ENCODE data around the gene FKBP8.

The FKBP8 gene

DNA sequence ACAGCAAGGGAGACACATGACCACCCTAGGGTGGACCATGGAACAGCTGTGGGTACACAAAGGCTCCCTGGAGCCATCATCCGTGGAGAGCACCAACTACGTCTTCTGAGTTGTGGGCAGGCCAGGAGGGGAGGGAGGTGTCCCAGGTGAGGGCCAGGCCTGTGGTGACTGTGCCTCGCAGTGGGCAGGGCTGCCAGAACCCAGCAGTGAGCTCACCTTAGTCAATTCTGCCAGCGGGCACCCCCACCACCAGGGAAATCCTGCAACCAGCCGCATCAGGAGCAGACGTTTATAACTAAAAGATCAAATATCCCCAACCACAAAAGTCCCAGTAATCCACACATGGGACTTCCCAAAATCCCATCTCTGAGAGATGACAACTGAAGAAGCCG lies 41.1 kb downstream of the FKBP8 start:
- DNase-seq (ENCODE audit: low spot score), result no peak

DNA sequence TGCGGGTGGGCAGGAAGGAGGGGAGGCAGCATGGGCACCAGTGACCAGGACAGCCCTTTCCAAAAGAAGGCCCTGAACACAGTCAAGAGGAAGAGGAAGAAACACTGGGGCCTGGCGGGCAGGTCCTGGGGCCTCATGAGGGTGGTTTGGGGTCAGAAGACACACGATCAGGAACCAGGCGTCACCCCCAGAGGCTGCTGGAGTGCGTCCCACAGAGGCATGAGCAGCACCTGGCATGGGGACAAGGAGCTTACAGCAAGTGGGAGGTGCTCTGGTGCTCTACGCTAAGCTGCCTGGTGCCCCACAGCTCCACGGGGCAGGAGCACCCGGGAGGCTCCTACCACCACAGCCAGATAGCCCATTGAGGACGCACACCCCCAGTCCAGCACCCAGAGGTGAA lies 41.5 kb downstream of the FKBP8 start:
- DNase-seq (ENCODE audit: low spot score), result no peak

DNA sequence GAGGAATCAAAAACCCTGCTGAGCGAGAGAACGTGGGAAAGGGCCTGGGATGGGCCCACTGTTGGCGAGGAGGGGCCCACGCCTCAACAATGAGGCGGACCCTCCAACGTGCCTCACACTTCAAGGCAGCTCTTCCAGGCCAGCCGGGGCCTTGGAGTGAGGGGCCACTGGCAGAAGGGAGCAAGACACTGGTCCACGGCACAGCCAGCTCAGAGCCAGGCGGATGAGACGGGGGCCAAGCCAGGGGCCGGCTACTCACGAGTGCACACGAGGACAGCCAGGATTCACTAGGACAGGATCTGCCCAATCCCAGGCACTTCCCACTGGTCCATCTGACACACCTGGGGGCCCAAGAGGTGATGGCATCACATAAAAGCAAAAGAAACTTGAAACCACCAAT lies 42.0 kb downstream of the FKBP8 start:
- DNase-seq (ENCODE audit: low spot score), result no peak

DNA sequence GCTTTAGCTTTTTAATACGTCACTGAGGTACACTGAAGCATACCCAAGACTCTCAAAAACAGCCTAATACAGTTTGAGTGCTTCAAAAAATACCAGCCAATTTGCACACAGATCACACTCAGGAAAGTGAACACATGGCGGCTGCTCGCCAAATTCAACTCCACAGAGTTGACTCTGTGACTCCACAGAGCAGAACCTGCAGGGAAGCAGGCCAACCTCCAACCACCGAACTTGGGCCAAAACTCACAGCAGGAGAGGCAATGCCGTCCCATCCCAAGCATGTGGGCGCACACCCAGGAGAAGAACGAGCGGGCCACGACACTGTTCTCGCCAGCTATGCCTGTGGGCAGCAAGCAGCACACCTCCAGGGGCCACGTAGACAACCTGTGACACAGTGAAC lies 42.6 kb downstream of the FKBP8 start:
- no peak for DNase-seq (ENCODE audit: low spot score)

DNA sequence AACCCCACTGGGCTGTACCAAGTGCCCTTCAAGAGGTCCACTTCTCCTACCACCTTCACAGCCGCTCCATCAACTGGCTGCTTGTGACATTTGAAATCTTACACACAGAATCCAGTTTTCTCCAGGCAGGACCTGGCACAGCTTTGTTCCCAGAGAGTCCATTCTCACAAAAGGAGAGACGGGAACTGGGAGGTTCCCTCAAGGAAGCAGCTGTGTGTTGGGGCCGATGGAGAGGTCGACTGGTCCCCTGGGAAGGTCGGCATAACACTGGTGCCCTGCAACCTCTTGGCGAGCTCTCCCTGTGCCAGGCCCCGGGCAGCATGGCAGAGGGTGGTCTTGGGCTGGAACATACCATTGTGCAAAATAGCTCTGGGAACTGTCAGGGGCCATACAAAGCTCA lies 43.0 kb downstream of the FKBP8 start:
- DNase-seq (ENCODE audit: low spot score), result no peak

DNA sequence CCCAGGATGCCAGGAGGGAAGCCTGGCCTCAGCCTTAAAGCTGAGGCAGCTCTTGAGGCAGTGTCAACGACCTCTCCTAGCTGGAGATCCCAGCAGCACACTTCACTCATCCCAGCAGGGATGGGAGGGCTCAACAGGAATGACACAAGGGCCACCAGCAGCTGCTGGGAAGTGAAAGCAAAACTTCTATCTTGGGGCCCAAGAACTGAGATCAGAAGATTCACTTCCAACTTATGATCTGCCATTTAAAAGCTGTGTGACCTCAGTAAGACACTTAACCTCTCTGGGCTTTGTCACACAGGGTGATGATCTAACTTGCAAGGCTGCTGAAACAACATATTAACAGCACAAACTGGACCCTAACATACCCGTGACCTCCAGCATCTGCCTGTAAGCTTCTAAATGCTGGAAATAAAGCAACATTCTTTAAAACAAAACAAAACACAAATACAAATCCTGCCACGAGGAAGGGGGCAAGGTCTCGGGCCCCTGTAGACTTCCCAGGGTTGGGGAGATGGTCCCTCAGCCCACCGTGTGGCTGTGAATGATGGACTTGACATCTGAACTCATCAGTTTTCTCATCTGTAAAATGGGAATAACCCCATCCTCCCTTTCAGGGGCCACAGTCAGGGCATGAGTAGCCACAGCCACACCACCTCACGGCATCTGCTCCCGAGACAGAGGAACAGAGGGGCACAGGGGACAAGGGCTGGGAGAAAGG lies 44.2 kb downstream of the FKBP8 start:
- no peak for DNase-seq (ENCODE audit: low spot score)

DNA sequence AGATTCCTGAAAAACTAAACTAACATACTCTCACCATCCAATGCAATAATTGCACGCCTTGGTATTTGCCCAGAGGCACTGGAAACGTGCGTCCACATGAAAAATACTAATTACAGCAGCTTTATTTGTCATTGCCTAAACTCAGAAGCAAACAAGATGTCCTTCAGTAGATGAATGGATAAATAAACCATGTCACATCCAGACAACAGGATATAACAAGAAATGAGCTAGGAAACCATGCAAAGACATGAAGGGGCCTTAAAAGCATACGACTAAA lies 46.5 kb downstream of the FKBP8 start:
- no peak for DNase-seq (ENCODE audit: low spot score)

DNA sequence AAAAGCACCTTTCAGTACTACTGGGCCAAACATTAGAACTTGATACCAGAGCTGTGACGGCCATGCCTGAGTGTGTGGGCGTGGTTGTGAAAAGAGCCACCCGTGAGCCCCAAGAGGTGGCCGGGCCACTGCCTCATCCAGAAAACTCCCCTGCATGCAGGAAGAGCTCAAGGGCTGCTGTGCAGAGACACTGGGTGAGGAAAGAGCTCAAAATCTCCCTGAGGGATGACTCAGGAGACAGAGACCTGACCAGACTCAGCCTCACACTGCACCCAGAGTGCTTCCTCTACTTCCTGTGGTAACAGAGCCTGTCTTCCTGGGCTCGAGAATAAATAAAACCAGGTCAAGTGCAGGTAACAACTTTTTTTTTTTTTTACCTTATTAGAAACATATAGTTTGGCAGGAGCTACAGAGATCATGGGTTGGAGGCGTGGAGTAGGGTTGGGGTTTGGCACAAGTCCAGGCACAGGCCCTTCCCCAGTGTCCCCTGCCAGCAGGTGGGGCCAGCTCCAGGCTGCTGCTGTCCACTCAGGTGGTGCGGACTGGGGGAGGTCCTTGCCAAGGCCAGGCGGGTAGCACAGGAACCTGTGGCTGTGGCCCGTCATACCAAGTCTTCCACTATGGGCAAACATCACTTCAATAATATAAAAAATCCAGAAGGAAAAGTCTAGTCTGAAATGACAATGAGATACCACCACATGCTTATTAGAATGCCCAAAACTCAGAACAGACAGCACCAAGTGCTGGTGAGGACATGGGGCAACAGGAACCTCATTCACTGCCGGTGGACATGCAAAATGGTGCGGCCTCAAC lies 47.0 kb downstream of the FKBP8 start:
- no peak for DNase-seq (ENCODE audit: low spot score)

DNA sequence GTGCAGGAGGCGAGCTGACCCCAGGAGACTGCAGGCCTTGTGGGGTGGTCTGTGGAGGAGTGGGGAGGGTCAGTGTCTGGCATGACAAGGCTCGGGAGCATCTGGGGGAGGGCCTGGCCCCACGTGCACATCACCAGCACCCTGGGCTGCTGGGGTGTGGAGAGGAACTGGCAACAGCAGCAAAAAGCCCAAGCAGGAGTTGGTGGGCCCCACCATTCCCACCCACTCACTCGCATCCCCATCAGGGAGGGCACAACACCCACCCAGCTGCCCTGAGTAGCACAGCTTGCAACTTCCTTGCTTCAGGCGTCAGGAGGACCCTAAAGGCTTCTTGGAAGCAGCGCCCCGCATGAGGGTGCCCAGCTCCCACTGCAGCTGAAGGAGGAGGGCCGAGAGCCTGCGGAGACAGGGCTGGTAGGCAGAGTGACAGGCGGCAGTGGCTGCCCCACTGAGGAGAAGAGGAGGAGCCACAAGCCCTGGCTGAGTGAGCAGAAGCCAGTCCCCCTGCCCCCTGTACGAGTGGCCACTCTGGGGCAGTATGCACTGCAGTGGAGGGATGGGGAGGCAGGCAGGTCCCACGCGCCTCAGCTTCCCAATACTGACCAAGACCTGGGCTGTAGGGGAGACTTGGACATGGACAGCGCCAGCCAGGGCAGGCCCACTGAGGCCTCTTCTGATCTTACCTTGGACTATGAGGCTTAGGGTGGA lies 48.0 kb downstream of the FKBP8 start:
- DNase-seq (ENCODE audit: low spot score), result peak; percentile 69

DNA sequence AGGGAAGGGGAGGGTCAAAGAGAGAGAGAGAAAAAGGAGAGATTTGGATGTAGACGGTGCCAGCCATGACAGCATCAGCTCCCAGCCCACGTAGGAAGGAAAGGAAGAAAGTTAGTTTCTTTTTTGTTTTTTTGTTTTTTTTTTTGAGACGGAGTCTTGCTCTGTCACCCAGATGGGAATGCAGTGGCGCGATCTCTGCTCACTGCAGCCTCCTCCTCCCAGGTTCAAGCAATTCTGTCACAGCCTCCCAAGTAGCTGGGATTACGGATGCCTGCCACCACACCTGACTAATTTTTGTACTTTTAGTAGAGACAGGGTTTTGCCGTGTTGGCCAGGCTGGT lies 49.1 kb downstream of the FKBP8 start:
- no peak for DNase-seq (ENCODE audit: low spot score)

DNA sequence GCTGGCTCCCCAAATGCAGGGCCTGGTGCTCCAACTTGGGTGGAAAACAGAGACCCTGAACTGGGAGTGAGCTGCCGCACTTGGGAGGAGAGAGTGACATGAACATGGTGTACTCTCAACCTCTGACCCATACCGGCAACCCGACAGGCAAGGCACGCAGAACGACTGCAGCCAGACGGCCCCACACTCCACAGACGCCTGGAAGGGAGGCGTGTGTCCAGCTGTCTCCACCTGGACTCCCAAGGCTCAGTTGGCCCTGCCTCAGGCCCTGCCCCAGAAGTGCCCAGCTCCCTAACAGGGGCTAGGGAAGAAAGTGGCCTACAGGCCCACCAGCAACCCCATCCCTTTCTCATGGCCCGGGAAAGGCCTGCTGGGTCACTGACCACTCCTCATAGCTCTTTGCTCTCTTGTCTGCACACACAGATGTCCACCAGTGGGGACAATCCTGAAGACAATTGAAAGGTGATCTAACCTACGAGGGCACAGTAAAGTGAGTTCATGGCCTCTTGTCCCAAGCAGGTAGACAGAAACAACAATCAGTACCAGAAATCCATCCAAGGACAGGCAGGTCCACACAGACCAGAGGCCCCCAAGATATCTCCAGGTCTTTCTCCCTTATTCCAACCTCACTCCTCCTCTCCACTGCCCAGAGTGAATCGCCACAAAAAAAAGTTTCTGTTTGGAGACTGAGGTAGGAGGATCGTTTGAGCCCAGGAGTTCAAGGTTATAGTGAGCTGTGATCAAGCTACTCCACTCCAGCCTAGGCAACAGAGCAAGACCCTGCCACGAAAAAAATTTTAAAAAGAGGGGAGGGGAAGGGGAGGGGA lies 49.7 kb downstream of the FKBP8 start:
- DNase-seq (ENCODE audit: low spot score), result no peak

DNA sequence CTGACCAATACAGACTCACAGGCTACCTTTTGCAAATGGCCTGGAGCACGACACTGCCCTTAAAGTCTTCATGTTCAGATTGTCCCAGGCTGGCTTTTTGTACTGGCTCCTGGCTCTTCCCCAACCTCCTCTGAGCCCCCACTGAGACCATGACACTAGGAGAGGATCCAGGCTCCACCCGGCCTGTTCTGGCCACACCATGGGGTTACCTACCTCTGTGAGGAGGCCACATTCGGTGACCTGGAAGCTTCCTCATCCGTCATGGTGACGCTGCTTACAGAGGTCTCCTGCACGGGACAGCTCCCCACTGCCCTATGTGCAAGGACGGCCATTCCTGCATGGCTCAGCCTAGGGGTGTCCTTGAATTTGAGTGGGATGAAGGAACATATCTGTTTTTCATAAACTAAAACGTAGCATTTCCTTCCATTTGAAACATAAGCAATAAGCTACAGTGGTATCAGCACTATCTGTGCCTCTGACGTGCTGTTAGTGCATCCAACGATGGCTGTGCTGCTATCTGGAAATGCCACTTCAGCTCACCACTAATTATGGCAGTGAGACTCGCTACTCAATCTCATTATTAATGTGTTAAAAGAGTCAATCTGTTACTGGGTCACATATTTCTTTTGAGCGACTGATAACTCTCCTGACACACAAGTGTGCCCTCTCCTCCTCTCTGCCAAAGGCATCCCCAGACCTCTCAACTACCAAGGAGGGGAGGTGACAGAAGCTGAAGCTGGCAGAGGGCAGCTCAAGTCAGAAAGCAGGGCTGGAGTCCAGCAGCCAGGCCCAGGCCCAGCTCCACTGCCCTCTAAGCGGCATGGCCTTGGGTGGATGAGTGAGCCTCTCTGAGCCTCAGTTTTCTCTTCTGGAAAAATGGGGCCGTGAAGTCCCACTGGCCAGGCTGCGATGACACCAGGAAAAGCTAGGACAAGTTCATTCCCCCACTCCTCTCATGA lies 51.1 kb downstream of the FKBP8 start:
- no peak for DNase-seq (ENCODE audit: low spot score)

DNA sequence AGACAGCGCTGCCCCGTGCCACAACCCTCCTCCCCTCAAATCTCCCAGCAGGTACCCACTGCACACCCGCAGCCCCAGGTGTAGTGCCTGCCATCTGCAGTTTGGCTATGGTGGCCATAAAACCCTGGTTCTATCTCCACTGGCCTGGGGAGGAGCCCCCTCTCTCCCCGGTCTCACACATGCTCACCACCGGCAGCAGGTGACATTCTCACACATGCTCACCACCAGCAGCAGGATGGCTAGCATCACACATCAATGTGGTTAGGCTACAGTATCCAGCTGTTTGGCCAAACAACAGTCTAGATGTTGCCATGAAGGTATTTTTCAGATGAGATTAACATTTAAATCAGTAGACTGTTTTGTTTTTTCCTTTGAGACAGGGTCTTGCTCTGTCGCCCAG lies 52.6 kb downstream of the FKBP8 start:
- DNase-seq (ENCODE audit: low spot score), result no peak

DNA sequence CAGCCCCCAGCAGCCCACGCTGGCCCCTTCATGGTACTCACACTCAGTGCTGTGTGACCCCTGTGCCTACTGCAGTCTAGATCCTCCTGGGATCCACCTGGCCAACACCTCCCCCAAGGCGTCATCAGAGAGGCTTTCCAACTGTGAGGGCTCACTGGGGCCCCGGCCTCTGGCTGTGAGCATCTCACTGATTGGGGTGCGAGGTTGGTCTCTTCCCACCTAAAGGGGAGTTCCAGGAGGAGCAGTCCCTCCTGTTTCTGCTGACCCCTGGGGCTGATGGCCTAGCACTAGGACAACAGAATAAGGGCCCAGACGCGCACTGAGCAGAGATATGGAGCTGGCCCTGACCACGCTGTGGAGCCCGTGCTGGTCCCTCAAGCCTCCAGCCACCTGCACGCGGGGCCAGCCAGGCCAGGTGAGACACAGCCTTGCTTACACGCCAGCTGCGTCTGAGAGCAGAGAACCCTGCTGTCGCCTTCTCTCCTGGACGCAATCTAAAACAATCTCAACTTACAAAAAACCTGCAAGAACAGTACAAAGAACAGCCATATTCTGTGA lies 53.7 kb downstream of the FKBP8 start:
- DNase-seq (ENCODE audit: low spot score), result no peak

DNA sequence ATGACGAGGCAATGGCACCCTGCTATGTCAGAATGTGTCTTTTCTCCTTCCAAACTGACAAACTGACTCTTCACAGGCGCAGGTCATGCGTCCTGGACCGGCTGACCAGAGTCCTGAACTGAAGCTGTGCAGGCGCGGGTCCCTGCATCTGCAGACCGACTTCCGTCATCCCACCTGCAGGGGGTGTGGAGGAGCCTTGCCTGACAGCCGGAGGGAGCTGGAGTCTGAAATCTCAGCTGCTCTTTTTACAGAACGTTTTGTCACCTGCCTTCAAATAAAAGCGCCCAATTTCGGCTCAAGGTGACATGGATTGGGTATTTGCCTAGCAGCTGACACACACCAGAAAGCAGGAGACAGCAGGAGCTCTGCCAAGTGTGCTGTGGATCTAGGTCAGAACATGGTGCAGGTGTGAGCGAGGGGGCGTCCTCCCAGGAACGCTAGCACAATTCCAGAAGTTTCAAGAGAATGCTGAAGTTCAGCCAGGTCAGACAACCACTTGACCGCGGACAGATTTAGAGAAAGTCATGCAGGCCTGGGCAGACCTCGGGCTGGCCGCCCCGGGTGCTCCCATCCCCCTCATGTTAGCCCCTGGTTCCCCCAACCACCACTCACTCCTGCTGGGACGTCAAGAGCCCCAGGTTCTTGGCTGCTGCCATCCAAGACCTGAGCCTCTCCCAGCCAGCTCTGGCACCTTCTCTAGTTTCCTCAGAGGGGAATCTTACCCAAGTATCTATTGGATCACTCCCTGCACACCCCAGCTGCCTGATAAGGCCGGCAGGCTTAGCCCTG lies 54.3 kb downstream of the FKBP8 start:
- peak; percentile 77 for DNase-seq (ENCODE audit: low spot score)

DNA sequence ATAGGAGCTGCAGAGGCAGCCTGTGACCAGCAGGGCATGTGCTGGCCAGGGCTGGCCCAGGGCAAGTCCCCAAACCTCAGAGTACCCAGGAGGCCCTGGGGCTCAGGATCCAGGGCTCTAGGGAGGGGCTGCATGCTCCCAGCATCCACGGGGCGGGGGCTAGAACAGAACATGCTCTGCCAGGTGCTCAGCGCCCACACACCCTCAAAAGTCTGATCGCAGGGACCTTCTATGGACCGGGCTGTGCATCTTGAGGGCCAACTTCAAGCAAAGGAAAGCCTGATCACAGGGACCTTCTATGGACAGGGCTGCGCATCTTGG lies 55.0 kb downstream of the FKBP8 start:
- DNase-seq (ENCODE audit: low spot score), result no peak

DNA sequence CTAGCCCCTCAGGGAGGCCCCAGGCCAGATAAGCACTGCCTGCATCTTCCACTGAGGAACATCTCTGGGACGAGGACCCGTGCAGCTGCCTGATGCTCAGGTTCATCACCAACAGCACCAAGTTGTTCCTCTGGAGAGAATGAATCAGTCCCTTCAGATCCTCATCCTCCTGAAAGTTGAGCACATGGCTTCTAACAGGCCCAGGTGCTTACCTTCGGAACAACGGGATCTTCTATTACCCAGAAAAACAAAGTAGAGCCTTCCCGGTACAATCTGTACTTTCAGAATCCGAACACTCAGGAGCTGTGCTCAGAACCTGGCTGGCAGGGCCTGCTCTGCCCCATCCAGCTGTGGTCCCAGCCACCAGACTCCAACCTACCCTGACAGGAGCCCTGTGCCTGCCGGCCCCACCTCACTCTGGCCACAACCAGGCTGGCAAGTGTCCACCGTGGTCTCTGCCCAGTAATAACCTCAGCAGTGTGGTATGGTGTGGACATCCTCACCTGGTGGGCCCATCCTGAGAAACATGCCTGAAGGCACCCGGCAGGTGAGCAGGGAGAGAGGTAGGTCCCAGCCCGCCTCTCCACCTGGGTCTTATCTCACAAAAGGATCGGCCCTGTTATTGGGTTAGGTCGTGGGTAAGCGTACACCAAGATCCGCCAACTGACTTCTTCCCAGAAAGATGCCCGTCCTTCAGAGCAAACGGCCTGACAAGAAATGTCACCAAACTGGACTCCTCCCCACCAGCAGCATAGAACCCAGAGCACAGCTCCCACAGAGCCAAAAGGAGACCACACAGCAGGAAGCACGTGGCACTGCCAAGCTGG lies 55.6 kb downstream of the FKBP8 start:
- no peak for DNase-seq (ENCODE audit: low spot score)

DNA sequence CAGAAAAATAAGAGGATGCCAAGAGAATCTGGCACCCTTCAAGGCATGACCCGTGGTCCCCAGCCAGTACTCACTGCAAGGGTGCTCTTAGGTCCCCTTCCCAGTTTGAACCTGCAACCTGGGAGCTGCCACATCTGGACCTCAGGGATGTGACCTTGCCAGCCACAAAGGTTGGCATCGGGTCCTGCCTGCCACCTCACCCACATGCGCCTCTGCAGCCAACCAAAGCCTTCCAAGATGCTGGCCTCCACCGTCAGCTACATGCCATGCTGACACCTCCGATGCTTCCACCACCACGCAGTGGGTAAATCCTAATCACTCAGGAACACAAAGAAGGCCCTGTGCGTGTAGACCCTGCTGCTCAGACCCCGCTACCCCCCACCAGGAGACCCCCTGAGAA lies 56.6 kb downstream of the FKBP8 start:
- DNase-seq (ENCODE audit: low spot score), result no peak

DNA sequence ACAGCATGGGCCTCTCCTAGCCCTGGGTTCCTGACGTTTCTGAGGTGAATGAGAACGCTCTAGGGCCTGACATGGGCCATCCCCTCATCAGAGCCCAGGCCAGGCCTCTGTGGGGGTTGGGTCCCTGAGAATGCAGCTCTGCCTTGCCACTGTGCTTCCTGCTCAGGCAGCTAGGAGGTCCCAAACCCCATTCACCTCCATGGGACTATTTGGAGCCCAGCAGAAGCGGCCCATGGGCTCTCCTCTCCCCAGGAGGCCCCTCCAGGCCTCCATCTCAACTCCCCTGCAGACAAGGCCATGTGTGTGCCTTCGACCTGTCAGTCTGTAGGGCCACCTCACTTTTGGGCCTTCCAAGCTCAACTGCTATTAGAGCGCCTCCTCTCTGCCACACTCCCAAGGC lies 58.4 kb downstream of the FKBP8 start:
- no peak for DNase-seq (ENCODE audit: low spot score)
